WERI-Rb-1 (cell line): ENCODE measurements around the gene SELENOT.

Experiments used
- DNase-seq: peaks from one replicate; pipeline ENCODE4 v3.0.0-alpha.2; 2020
- H3K27ac ChIP-seq: fragments of 250-450 bp; sonication (Bioruptor Pico); 2 replicates; pipeline ENCODE4 v1.5.1; 2020; ENCODE audit warnings: mild to moderate bottlenecking, moderate library complexity
- H3K27me3 ChIP-seq: fragments of 250-450 bp; sonication (Bioruptor Pico); 2 replicates; pipeline ENCODE4 v1.5.1; 2021; ENCODE audit warnings: mild to moderate bottlenecking, low read depth, moderate library complexity; ENCODE audit not compliant: insufficient read depth, severe bottlenecking
- H3K36me3 ChIP-seq: fragments of 250-450 bp; sonication (Bioruptor Pico); 2 replicates; pipeline ENCODE4 v1.5.1; 2020; ENCODE audit warnings: mild to moderate bottlenecking, moderate library complexity
- H3K4me3 ChIP-seq: 2 replicates; pipeline ENCODE4 v1.5.1; 2011; ENCODE audit warnings: low read depth, mild to moderate bottlenecking, control low read depth, low read length
- H3K9me3 ChIP-seq: fragments of 250-450 bp; sonication (Bioruptor Pico); 2 replicates; pipeline ENCODE4 v1.5.1; 2021; ENCODE audit warnings: mild to moderate bottlenecking, moderate library complexity; ENCODE audit not compliant: severe bottlenecking
- CTCF ChIP-seq: IDR thresholded peaks from 2 replicates; pipeline ENCODE4 v1.5.1; 2011; ENCODE audit warnings: low read depth, mild to moderate bottlenecking, control low read depth, inconsistent platforms, low read length

Gene SELENOT

GRCh38 chr3:150662410-150663200, 59.5 kb downstream of the SELENOT start:
- no peak for TF ChIP-seq CTCF
- Histone ChIP-seq H3K27me3 (peaks cover 45% of the 10 kb centered on the region), H3K27ac (no peak overlapping the region), H3K36me3 (no peaks in the 10 kb centered on the region), H3K4me3 (no peak overlapping the region), H3K9me3 (no peaks in the 10 kb centered on the region)
- no peak for DNase-seq

DNA sequence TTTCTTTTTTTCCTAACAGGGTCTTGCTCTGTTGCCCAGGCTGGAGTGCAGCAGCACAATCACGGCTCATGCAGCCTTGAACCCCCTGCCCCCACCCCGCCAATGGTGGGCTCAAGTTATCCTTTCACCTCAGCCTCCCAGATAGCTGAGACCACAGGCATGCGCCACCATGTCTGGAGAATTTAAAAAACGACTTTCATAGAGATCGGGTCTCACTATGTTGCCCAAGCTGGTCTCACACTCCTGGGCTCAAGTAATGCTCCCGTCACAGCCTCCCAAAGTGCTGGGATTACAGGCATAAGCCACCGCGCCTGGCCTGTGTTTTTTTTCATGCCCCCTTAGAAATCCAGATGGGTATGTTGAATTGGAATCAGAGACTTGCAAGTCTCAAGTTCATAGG, 60.3 kb downstream of the SELENOT start:
- Histone ChIP-seq H3K27ac (no peak overlapping the region), H3K27me3 (peaks cover 53% of the 10 kb centered on the region), H3K9me3 (no peaks in the 10 kb centered on the region), H3K4me3 (no peak overlapping the region), H3K36me3 (no peaks in the 10 kb centered on the region)
- DNase-seq: no peak
- no peak for TF ChIP-seq CTCF

DNA sequence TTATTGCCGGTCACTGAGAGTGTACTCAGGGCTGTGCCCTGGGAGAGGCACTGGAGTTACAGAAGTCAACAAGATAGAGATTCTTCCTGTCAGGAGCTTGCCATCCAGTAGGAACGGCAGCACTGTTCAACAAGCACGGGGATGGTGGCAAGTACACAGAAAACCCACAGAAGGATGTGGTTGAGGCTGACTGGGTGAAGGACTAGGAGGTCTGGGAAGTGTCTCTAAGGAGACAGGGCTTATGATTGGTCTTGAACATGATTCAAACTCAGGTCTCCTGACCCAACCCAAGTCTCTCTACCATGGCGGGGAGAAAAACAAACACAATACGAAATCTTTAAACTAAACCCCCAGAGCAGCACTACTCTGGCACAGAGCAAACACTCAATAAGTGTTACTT, 63.0 kb downstream of the SELENOT start:
- H3K27me3 ChIP-seq: peaks cover 59% of the 10 kb centered on the region
- TF ChIP-seq CTCF: no peak
- DNase-seq: no peak
- H3K9me3 ChIP-seq: no peaks in the 10 kb centered on the region
- H3K4me3 ChIP-seq: no peak overlapping the region
- H3K27ac ChIP-seq: no peak overlapping the region
- no peaks in the 10 kb centered on the region for H3K36me3 ChIP-seq

GRCh38 chr3:150673966-150674365, 70.8 kb downstream of the SELENOT start:
- H3K4me3 ChIP-seq: no peak overlapping the region
- no peak for DNase-seq
- no peak for TF ChIP-seq CTCF
- no peak overlapping the region for H3K27ac ChIP-seq
- peaks cover 4% of the 10 kb centered on the region for H3K9me3 ChIP-seq
- H3K27me3 ChIP-seq: peaks cover 39% of the 10 kb centered on the region
- no peaks in the 10 kb centered on the region for H3K36me3 ChIP-seq

DNA sequence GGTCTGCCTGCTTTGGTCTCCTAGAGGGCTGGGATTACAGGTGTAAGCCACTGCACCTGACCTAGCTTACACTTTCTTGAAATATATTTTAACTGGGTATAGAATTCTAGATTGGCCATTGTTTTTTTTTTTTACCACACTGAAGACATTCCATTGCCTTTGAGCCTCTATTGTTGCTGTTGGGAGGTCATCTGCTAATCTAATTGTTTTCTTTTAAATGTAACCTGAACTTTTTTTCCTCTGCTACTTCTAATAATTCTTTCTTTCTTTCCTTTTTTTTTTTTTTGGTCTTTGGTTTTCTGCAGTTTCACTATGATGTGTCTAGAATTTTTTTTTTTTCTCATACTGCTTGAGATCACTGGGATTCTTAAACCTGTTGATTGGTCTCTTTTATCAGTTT, 72.5 kb downstream of the SELENOT start:
- Histone ChIP-seq H3K27ac (no peak overlapping the region), H3K4me3 (no peak overlapping the region), H3K36me3 (no peaks in the 10 kb centered on the region), H3K27me3 (peaks cover 38% of the 10 kb centered on the region), H3K9me3 (peaks cover 4% of the 10 kb centered on the region)
- no peak for TF ChIP-seq CTCF
- no peak for DNase-seq
